Body of pancreas (tissue), 4 donors: ENCODE measurements around the gene ALG12. TPM values are rescaled to one million over a fixed set of nuclear protein-coding genes. Genes with fewer than 3 reads are reported as not detected.
"Not testable (repeated sequence)": the region's sequence is repeated elsewhere in the genome, so short reads cannot be mapped to it uniquely, and the experiment has no call there.

ENCODE experiments used
- ATAC-seq: fragments of 150-250 bp; one replicate; pipeline ENCODE4 v1.9.1; 2016
- DNase-seq, 4 donors: peaks; one replicate each; pipeline ENCODE4 v3.0.0-alpha.2; 2019
- H3K27ac ChIP-seq, 4 donors: fragments of 200-600 bp; sonication (generic); 1 replicate in 3 of 4; 2 replicates in 1 of 4; pipeline versions ENCODE4 v1.5.1 to v1.6.1; 2016 to 2019; ENCODE audit warnings: mild to moderate bottlenecking in 1 of 4, mixed read lengths in 1 of 4, moderate library complexity in 1 of 4
- H3K27me3 ChIP-seq, 2 donors: fragments of 200-600 bp; sonication (generic); one replicate each; pipeline ENCODE4 v1.6.0; 2016; ENCODE audit warnings: mild to moderate bottlenecking in 1 of 2
- H3K36me3 ChIP-seq, 2 donors: fragments of 200-600 bp; sonication (generic); replicated peaks in 1 of 2; 2 replicates each; pipeline ENCODE4 v1.5.1; 2016; ENCODE audit warnings: low read depth in 2 of 2; ENCODE audit not compliant: insufficient read depth in 1 of 2
- H3K4me1 ChIP-seq: fragments of 200-600 bp; sonication (generic); one replicate; pipeline ENCODE4 v1.6.0; 2016
- H3K4me3 ChIP-seq, 2 donors: fragments of 200-600 bp; sonication (generic); 1 replicate in 1 of 2; 2 replicates in 1 of 2; pipeline ENCODE4 v1.5.1; 2016 to 2019
- H3K9me3 ChIP-seq, 3 donors: fragments of 200-600 bp; sonication (generic); 1 replicate in 2 of 3; 2 replicates in 1 of 3; pipeline ENCODE4 v1.5.1; 2016
- POLR2A ChIP-seq, 3 donors: fragments of 450-650 bp; IDR thresholded peaks; one replicate each; pipeline ENCODE4 v1.6.1; 2016; ENCODE audit warnings: antibody characterized with exemption in 3 of 3, mild to moderate bottlenecking in 2 of 3
- WGBS, 2 donors: methylation state at CpG; one replicate each; pipeline ENCODE4 v1.1.5; 2017; 5-methylcytosine and 5-hydroxymethylcytosine counted together
- intact Hi-C: fragments of 100-400 bp; cut with DNase I; formaldehyde crosslinking; loops from one replicate; pipeline ENCODE4 v1.15.1; 2023
- microRNA-seq, 2 donors: library from miRNA; unstranded; fragments of <30 nt; microRNA quantifications; one replicate each; pipeline ENCODE4, GENCODE V29; 2016; ENCODE audit warnings: borderline number of aligned reads in 2 of 2, borderline replicate concordance in 2 of 2
- small RNA-seq: library from RNA; depleted of rRNA; stranded (forward); fragments of <200 nt; gene quantifications from one replicate; pipeline ENCODE3, GENCODE V24; 2016
- total RNA-seq, 2 donors: library from RNA; depleted of rRNA; stranded (reverse); fragments of >200 nt; gene quantifications; one replicate each; pipeline ENCODE4 v1.1.0, GENCODE V29; 2016
- TF ChIP-seq, protein P1 (sequence below), 7 experiments: fragments of 450-650 bp in 4 of 7; fragments of 200-600 bp in 3 of 7; sonication (generic) in 3 of 7; IDR thresholded peaks; one replicate each; pipeline ENCODE4 v1.5.1; 2016 to 2019; ENCODE audit warnings: antibody characterized with exemption in 7 of 7

ALG12 gene
- total RNA-seq, 2 donors from 2014 or later, result 16.2 to 17.9 TPM

DNA sequence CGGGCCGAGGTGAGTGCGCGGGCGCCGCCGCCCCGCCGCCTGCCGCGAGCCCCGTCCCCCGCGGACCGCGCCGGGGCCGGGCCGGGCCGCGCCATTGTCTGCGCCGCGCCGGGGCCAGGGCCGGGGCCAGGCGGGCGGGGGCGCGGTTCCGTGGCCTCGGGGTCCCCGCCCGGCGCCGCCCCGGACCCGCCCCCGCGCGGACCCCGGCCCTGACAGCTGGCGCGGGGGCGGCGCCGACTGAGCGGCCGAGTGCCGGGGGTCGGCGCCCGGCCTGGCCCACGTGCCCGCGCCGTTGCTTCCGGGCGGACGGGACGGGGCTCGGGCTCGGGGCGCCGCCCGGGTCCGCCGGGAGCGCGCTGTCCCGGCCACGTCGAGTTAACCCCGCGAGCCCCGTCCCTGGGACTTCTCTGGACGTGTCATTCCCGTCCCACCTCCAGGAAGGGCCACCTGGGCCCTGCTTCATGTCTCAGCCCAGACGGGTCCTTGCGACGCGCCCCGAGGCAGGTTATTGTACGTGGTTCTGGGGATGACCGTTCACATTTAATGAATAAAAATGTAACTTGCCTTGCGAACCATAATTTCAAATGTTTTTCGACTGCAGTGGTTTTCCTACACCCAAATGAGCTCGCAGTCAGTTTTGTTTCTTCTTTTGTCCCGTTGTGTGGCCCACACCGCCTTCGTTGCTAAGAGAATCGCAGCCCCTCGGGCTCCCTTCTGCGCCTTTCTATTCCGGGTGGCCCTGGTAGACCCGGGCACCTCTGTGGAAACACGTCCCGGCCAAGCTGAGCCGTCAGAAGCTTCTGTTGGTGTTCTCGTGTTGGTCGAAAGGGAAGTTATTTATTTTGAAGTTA lies 64.0 kb downstream of the ALG12 start:
- peak overlapping the region; percentile 58 to 85 (median 66) for H3K27ac ChIP-seq
- H3K36me3 ChIP-seq, result no peaks in the 10 kb centered on the region
- 1 to 2% methylated on average over 35 to 54 of the region's 101 CpGs for WGBS, 2 donors
- peaks cover 0 to 3% of the 10 kb centered on the region in 2 donors for H3K27me3 ChIP-seq
- H3K4me3 ChIP-seq, result peak overlapping the region in 1 of 2 donors; percentile 6
- ATAC-seq (peak; percentile 3), DNase-seq (peak; percentile 35 to 51 (median 50))
- intact Hi-C loops, result loop anchor here (10.0 kb wide), 1 partner anchor 61 kb away; the partner anchor contains the start of genes ALG12 and CRELD2
- H3K9me3 ChIP-seq, result no peaks in the 10 kb centered on the region
- peak in 1 of 3 donors; percentile 34 for TF ChIP-seq POLR2A (IDR thresholded peaks at IDR 0.05)
- TF ChIP-seq, protein P1, sequence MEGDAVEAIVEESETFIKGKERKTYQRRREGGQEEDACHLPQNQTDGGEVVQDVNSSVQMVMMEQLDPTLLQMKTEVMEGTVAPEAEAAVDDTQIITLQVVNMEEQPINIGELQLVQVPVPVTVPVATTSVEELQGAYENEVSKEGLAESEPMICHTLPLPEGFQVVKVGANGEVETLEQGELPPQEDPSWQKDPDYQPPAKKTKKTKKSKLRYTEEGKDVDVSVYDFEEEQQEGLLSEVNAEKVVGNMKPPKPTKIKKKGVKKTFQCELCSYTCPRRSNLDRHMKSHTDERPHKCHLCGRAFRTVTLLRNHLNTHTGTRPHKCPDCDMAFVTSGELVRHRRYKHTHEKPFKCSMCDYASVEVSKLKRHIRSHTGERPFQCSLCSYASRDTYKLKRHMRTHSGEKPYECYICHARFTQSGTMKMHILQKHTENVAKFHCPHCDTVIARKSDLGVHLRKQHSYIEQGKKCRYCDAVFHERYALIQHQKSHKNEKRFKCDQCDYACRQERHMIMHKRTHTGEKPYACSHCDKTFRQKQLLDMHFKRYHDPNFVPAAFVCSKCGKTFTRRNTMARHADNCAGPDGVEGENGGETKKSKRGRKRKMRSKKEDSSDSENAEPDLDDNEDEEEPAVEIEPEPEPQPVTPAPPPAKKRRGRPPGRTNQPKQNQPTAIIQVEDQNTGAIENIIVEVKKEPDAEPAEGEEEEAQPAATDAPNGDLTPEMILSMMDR (IDR thresholded peaks at IDR 0.05), result no peak
- peaks cover 56% of the 10 kb centered on the region for H3K4me1 ChIP-seq

DNA sequence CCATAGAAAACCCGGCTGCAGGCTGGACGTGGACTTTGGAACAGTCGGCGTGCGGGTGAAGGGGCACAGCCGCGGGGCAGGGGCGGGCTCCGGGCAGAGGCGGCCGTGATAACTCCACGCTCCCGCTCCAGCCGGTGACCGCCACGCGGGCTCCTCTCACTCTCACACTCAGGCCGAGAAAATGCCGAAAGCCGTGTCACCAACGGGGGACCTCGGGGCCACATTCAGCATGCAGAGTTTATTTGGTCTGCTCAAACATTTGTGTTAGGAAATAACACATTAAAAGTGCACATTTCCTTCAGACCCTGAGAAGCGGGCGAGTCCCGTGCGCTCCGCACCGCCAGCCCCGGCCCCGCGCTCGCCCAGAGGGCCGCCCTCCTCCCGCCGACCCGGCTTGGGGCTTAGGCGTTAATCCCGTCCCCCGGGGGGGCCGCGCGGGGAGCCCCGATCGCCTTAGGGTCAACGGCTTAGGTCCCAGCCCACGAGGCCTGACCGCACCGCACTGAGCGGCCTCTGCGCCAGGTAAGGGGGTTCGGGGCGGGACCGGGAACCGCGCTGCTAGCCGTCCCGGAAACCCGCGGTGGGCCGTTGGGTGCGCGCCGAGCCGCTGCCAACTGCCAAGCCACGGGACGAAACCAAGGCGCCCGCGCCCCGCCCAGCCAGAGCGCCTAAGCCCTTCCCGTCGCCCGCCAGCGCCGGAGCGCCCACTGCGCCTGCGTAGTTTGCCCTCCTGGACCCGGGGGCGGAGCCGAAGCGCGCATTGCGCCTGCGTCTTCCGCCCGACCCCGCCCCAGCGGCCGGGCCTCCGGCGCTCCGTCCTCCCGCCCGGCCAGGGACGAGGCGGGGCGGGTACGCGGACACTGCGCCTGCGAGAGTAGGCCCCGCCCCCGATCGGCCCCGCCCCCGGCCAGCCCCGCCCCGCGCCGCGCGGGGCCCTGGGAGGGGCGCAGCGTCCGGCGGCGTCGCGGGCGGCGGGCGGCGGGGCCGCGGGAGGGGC lies 65.0 kb downstream of the ALG12 start, which contains the start of gene ZBED4:
TSS of gene ZBED4 (plus strand) at position 947 of the 997 bp plus-strand sequence. CDS start 29,819 bp downstream, outside the sequence.
- 1% methylated on average over 19 to 68 of the region's 127 CpGs for WGBS, 2 donors
- no peaks in the 10 kb centered on the region for H3K9me3 ChIP-seq
- DNase-seq, result peak; percentile 98 to 99 (median 99)
- H3K4me1 ChIP-seq, result peaks cover 63% of the 10 kb centered on the region
- peak within 1 kb of the TSS; percentile 21 to 41 for H3K4me3 ChIP-seq
- ATAC-seq, result peak; percentile 89
- peak within 1 kb of the TSS; percentile 95 to 99 (median 98) for H3K27ac ChIP-seq
- H3K36me3 ChIP-seq, result no peaks in the 10 kb centered on the region
- intact Hi-C loops, result loop anchor here (10.0 kb wide), 1 partner anchor 62 kb away; the partner anchor contains the start of genes ALG12 and CRELD2
- TF ChIP-seq, protein P1 (IDR thresholded peaks at IDR 0.05), result no peak
- peak; percentile 90 to 92 (median 91) for TF ChIP-seq POLR2A (IDR thresholded peaks at IDR 0.05)
- peaks cover 0 to 11% of the 10 kb centered on the region in 2 donors for H3K27me3 ChIP-seq

DNA sequence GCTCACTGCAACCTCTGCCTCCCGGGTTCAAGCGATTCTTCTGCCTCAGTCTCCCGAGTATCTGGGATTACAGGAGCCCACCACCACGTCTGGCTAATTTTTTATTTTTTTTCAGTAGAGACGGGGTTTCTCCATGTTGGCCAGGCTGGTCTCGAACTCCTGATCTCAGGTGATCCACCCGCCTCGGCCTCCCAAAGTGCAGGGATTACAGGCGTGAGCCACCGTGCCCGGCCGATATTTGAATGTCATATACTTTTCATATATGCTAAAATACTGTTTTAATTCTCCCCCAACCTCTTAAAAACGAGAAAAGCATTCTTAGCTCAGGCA lies 65.7 kb downstream of the ALG12 start:
- intact Hi-C loops, result loop anchor here (10.0 kb wide), 1 partner anchor 62 kb away; the partner anchor contains the start of genes ALG12 and CRELD2

DNA sequence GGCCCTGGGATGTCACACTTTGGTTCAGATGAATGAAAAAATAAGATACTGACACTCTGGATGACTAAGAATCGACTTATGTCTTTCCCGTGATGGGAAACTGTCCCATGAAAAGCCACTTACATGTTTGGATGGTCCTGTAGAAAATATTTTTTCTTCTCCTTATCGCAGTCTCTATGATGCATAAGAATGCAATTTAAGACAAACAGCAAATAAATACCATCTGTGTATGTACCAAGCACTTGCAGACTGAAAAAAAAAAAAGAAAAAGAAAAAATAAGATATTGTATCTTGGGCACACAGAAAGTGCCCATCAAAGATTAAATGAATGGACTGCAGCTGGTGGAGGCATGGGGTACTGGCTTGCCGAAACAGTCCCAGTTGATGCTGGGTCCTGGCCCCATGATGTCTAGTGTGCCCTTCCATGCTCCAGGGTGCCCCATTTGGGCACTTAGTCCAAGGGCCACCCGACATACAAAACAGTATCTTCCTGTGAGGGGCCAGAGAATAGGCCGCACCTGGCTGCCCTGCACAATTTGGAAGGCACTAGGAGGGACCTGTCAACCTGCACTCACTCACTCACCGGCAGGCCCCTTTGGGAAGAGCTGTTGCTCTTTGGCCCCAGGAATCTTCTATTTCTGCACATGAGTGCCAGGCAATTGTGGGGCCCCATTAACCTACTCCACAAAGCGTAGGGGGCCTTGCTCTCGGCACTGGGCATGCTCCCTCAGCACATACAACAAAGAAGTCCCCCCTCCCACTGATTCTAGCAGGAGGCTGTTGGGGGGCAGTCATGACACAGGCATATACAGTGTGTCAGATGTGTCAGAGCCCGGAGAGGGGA lies 67.1 kb downstream of the ALG12 start:
- peaks cover 48% of the 10 kb centered on the region for H3K4me1 ChIP-seq
- H3K36me3 ChIP-seq, result no peaks in the 10 kb centered on the region
- WGBS, 2 donors, result 79 to 87% methylated on average over 6 to 10 of the region's 10 CpGs
- H3K9me3 ChIP-seq, result no peaks in the 10 kb centered on the region
- intact Hi-C loops, result loop anchor here (10.0 kb wide), 1 partner anchor 64 kb away; the partner anchor contains the start of genes ALG12 and CRELD2
- H3K27ac ChIP-seq, result no peak overlapping the region
- TF ChIP-seq, protein P1 (IDR thresholded peaks at IDR 0.05), result no peak
- TF ChIP-seq POLR2A (IDR thresholded peaks at IDR 0.05), result no peak
- no peak overlapping the region for H3K4me3 ChIP-seq
- ATAC-seq (no peak), DNase-seq (no peak)
- peaks cover 0 to 18% of the 10 kb centered on the region in 2 donors for H3K27me3 ChIP-seq

More for the DNA sequence above, 65.7 kb downstream of the ALG12 start:
- not testable (repeated sequence) for H3K36me3 ChIP-seq, ATAC-seq, H3K4me3 ChIP-seq, H3K9me3 ChIP-seq, DNase-seq
- 40 to 42% methylated on average over 13 of the region's 13 CpGs for WGBS, 2 donors
- Histone ChIP-seq H3K27me3 (peaks cover 0 to 18% of the 10 kb centered on the region in 2 donors), H3K4me1 (peaks cover 61% of the 10 kb centered on the region), H3K27ac (peak overlapping the region; percentile 95 to 99 (median 98))

Small RNA genes lying within 50 kb of the gene (microRNA-seq; reads per million reads assigned to microRNA genes)
- 0 reads per million in 2 donors for gene MIR6821

Small RNA genes lying within 50 kb of the gene (small RNA-seq; reads per million reads assigned to genes)
- gene MIR6821, result not detected

Other genes with a start within 250 kb of the ALG12 start
- gene BRD1, start 90.6 kb downstream of the ALG12 start, total RNA-seq, result 10 to 100 TPM; 21.8 to 36.9 TPM
- 10 to 100 TPM in 1 of 2 donors, 1 to 10 TPM in 1; 9.6 to 17.1 TPM for gene ZBED4, start 64.6 kb downstream of the ALG12 start, total RNA-seq
- gene CRELD2, start 196 bp upstream of the ALG12 start, total RNA-seq, result 100 to 1,000 TPM in 1 of 2 donors, 10 to 100 TPM in 1; 73.9 to 201 TPM
- gene PIM3, start 42.3 kb upstream of the ALG12 start, total RNA-seq, result 10 to 100 TPM; 57.3 to 98.9 TPM
- gene IL17REL, start 94.3 kb upstream of the ALG12 start, total RNA-seq, result not detected
- gene TTLL8, start 139.9 kb upstream of the ALG12 start, total RNA-seq, result not detected
- not detected for gene MLC1, start 167.0 kb upstream of the ALG12 start, total RNA-seq
- gene MOV10L1, start 171.6 kb upstream of the ALG12 start, total RNA-seq, result under 1 TPM in 1 of 2 donors, not detected in 1; 0.52 TPM